T-helper 1 cell treated with Interleukin-12 subunit alpha and Interleukin-12 subunit beta and Interleukin-4 antibody, amounts not matched to agents 30 ng/mL and 1 ng/mL, for 36 hours (primary cell): Measurements from ENCODE around the gene CIROP. TPM values are rescaled to one million over a fixed set of nuclear protein-coding genes. Genes with fewer than 3 reads are reported as not detected.

ENCODE experiments used
- intact Hi-C: fragments of 100-400 bp; cut with micrococcal nuclease; formaldehyde crosslinking; loops from one replicate; pipeline ENCODE4 v1.15.1; 2024
- total RNA-seq: library from RNA; stranded (reverse); gene quantifications from 2 replicates; pipeline ENCODE4 v1.2.3, GENCODE V29; 2022

CIROP gene
- total RNA-seq, result not detected in 2 replicates

- intact Hi-C loops, result loop anchor here (5.0 kb wide), 1 partner anchor 37 kb away; no protein-coding TSS in a partner anchor
These were observed at the start of gene CIROP for GRCh38 chr14:23104591-23105347. Gene CIROP, minus strand, starts transcription at chr14:23104989. Its CDS starts 69 bp downstream, at chr14:23104920.

GRCh38 chr14:23153851-23154796 lies 49.3 kb upstream of the CIROP start:
- intact Hi-C loops, result no loop called here

- intact Hi-C loops, result no loop called here
These were observed 46.6 kb upstream of the CIROP start for GRCh38 chr14:23151342-23151741.

GRCh38 chr14:23149745-23150144 lies 45.0 kb upstream of the CIROP start:
- intact Hi-C loops, result no loop called here

- intact Hi-C loops, result no loop called here
These were observed 43.9 kb upstream of the CIROP start for GRCh38 chr14:23148591-23149249.

- intact Hi-C loops, result no loop called here
These were observed 42.9 kb upstream of the CIROP start for GRCh38 chr14:23147676-23148075.

- intact Hi-C loops, result no loop called here
These were observed 42.2 kb upstream of the CIROP start for GRCh38 chr14:23146980-23147379.

- intact Hi-C loops, result no loop called here
These were observed 41.6 kb upstream of the CIROP start for GRCh38 chr14:23146351-23146910.

- intact Hi-C loops, result no loop called here
These were observed 41.1 kb upstream of the CIROP start for GRCh38 chr14:23145794-23146350.

- intact Hi-C loops, result no loop called here
These were observed 39.1 kb upstream of the CIROP start for GRCh38 chr14:23143911-23144310.

GRCh38 chr14:23142826-23143225 lies 38.0 kb upstream of the CIROP start:
- intact Hi-C loops, result no loop called here

- intact Hi-C loops, result no loop called here
These were observed 37.1 kb upstream of the CIROP start for GRCh38 chr14:23141706-23142444.

- intact Hi-C loops, result no loop called here
These were observed 35.6 kb upstream of the CIROP start for GRCh38 chr14:23140371-23140770.

GRCh38 chr14:23139874-23140273 lies 35.1 kb upstream of the CIROP start:
- intact Hi-C loops, result no loop called here

GRCh38 chr14:23137813-23138535 lies 33.2 kb upstream of the CIROP start:
- intact Hi-C loops, result no loop called here

- intact Hi-C loops, result no loop called here
These were observed 32.5 kb upstream of the CIROP start for GRCh38 chr14:23137192-23137812.

GRCh38 chr14:23136566-23137133 lies 31.9 kb upstream of the CIROP start:
- intact Hi-C loops, result no loop called here

GRCh38 chr14:23132970-23133369 lies 28.2 kb upstream of the CIROP start:
- intact Hi-C loops, result no loop called here

- intact Hi-C loops, result no loop called here
These were observed 26.7 kb upstream of the CIROP start for GRCh38 chr14:23131482-23131881.
